H9 (cell line): ENCODE measurements around the gene FOSL2. TPM values are rescaled to one million over a fixed set of nuclear protein-coding genes. Genes with fewer than 3 reads are reported as not detected.

ENCODE experiments used
- DNase-seq: peaks from one replicate; pipeline ENCODE4 v3.0.0-alpha.2; 2017
- H2AFZ ChIP-seq: one replicate; pipeline ENCODE4 v1.6.1; 2013; ENCODE audit warnings: mild to moderate bottlenecking, low read length, control low read depth, moderate library complexity
- H2AK5ac ChIP-seq: 2 replicates; pipeline ENCODE4 v1.6.1; 2013; ENCODE audit warnings: low read length, control low read depth, mixed read lengths; ENCODE audit not compliant: insufficient read length
- H2BK120ac ChIP-seq: one replicate; pipeline ENCODE4 v1.6.1; 2013; ENCODE audit warnings: low read depth, mild to moderate bottlenecking, low read length, control low read depth, inconsistent platforms; ENCODE audit not compliant: poor library complexity, severe bottlenecking
- H2BK12ac ChIP-seq: 2 replicates; pipeline ENCODE4 v1.6.1; 2013; ENCODE audit warnings: low read length, control low read depth, mixed read lengths, low read depth; ENCODE audit not compliant: insufficient read length
- H2BK15ac ChIP-seq: 2 replicates; pipeline ENCODE4 v1.6.1; 2013; ENCODE audit warnings: low read depth, low read length, control low read depth
- H2BK20ac ChIP-seq: one replicate; pipeline ENCODE4 v1.6.1; 2013; ENCODE audit warnings: low read depth, mild to moderate bottlenecking, low read length, control low read depth, inconsistent platforms; ENCODE audit not compliant: poor library complexity, severe bottlenecking
- H2BK5ac ChIP-seq: 2 replicates; pipeline ENCODE4 v1.6.1; 2013; ENCODE audit warnings: low read length, control low read depth, mixed read lengths; ENCODE audit not compliant: insufficient read length
- H3K14ac ChIP-seq: 2 replicates; pipeline ENCODE4 v1.6.1; 2013; ENCODE audit warnings: low read length, control low read depth; ENCODE audit not compliant: insufficient read depth
- H3K18ac ChIP-seq: 2 replicates; pipeline ENCODE4 v1.6.1; 2013; ENCODE audit warnings: low read depth, mild to moderate bottlenecking, mixed read lengths, low read length, control low read depth; ENCODE audit not compliant: insufficient read length
- H3K23ac ChIP-seq: 2 replicates; pipeline ENCODE4 v1.6.1; 2013; ENCODE audit warnings: low read length, control low read depth, mixed read lengths, low read depth; ENCODE audit not compliant: insufficient read length
- H3K23me2 ChIP-seq: 2 replicates; pipeline ENCODE4 v1.6.1; 2013; ENCODE audit warnings: low read depth, mild to moderate bottlenecking, mixed read lengths, low read length, control low read depth; ENCODE audit not compliant: insufficient read length, poor library complexity, severe bottlenecking
- H3K27ac ChIP-seq: 2 replicates; pipeline ENCODE4 v1.5.1; 2013; ENCODE audit warnings: low read length, control low read depth, mixed read lengths, low read depth; ENCODE audit not compliant: insufficient read length
- H3K27me3 ChIP-seq: 2 replicates; pipeline ENCODE4 v1.6.1; 2013; ENCODE audit warnings: low read length, control low read depth, inconsistent platforms; ENCODE audit not compliant: insufficient read depth
- H3K4ac ChIP-seq: 2 replicates; pipeline ENCODE4 v1.6.1; 2013; ENCODE audit warnings: low read depth, mild to moderate bottlenecking, control low read depth, inconsistent platforms, low read length, moderate library complexity
- H3K4me1 ChIP-seq: 2 replicates; pipeline ENCODE4 v1.6.1; 2013; ENCODE audit warnings: low read length, control low read depth, inconsistent platforms; ENCODE audit not compliant: insufficient read depth
- H3K4me2 ChIP-seq: 2 replicates; pipeline ENCODE4 v1.6.1; 2013; ENCODE audit warnings: low read length, control low read depth, mixed read lengths; ENCODE audit not compliant: insufficient read length, insufficient read depth
- H3K56ac ChIP-seq: 2 replicates; pipeline ENCODE4 v1.6.1; 2013; ENCODE audit warnings: low read depth, mild to moderate bottlenecking, mixed read lengths, low read length, control low read depth; ENCODE audit not compliant: insufficient read length
- H3K79me1 ChIP-seq: 2 replicates; pipeline ENCODE4 v1.6.1; 2013; ENCODE audit warnings: low read depth, mild to moderate bottlenecking, moderate library complexity, low read length, control low read depth, inconsistent platforms; ENCODE audit not compliant: insufficient read depth, poor library complexity, severe bottlenecking
- H3K79me2 ChIP-seq: 2 replicates; pipeline ENCODE4 v1.6.1; 2013; ENCODE audit warnings: low read length, control low read depth, inconsistent platforms; ENCODE audit not compliant: insufficient read depth
- H3K9ac ChIP-seq: 2 replicates; pipeline ENCODE4 v1.6.1; 2013; ENCODE audit warnings: low read length, control low read depth, mixed read lengths; ENCODE audit not compliant: insufficient read length; ENCODE audit errors: extremely low read depth
- H3K9me3 ChIP-seq: one replicate; pipeline ENCODE4 v1.6.1; 2013; ENCODE audit warnings: low read depth, low read length, inconsistent platforms; ENCODE audit not compliant: control insufficient read depth
- H3T11ph ChIP-seq: one replicate; pipeline ENCODE4 v1.6.1; 2013; ENCODE audit warnings: mild to moderate bottlenecking, low read length, control low read depth, inconsistent platforms
- H4K20me1 ChIP-seq: one replicate; pipeline ENCODE4 v1.6.1; 2013; ENCODE audit not compliant: control insufficient read depth, insufficient read length, insufficient read depth
- H4K5ac ChIP-seq: 2 replicates; pipeline ENCODE4 v1.6.1; 2013; ENCODE audit warnings: low read depth, mild to moderate bottlenecking, mixed read lengths, low read length, control low read depth; ENCODE audit not compliant: insufficient read length
- H4K8ac ChIP-seq: replicated peaks from 2 replicates; pipeline ENCODE4 v1.6.1; 2013; ENCODE audit warnings: low read length, control low read depth, mixed read lengths, low read depth; ENCODE audit not compliant: insufficient read length
- H4K91ac ChIP-seq: 2 replicates; pipeline ENCODE4 v1.6.1; 2013; ENCODE audit warnings: low read depth, mild to moderate bottlenecking, moderate library complexity, mixed read lengths, low read length, control low read depth; ENCODE audit not compliant: insufficient read length
- H3K27ac Mint-ChIP-seq, 3 experiments: 2 replicates in 2 of 3; 3 replicates in 1 of 3; pipeline ENCODE4 v1.8.0; 2020 to 2021; ENCODE audit warnings: mixed read lengths in 3 of 3, mild to moderate bottlenecking in 1 of 3, moderate library complexity in 1 of 3
- H3K27me3 Mint-ChIP-seq: 2 replicates; pipeline ENCODE4 v1.8.0; 2021; ENCODE audit warnings: low read depth, mild to moderate bottlenecking, moderate library complexity, mixed read lengths
- H3K36me3 Mint-ChIP-seq, 3 experiments: 2 replicates in 2 of 3; 3 replicates in 1 of 3; pipeline ENCODE4 v1.8.0; 2020 to 2021; ENCODE audit warnings: low read depth in 3 of 3, mixed read lengths in 3 of 3; ENCODE audit not compliant: insufficient read depth in 1 of 3
- H3K4me1 Mint-ChIP-seq, 2 experiments: 2 replicates each; pipeline ENCODE4 v1.8.0; 2020; ENCODE audit warnings: mixed read lengths in 2 of 2
- H3K4me3 Mint-ChIP-seq, 2 experiments: 2 replicates in 1 of 2; 3 replicates in 1 of 2; pipeline ENCODE4 v1.8.0; 2020 to 2021; ENCODE audit warnings: mild to moderate bottlenecking in 2 of 2, mixed read lengths in 2 of 2, moderate library complexity in 1 of 2
- H3K9me3 Mint-ChIP-seq, 2 experiments: 2 replicates in 1 of 2; 3 replicates in 1 of 2; pipeline ENCODE4 v1.8.0; 2020; ENCODE audit warnings: mild to moderate bottlenecking in 2 of 2, mixed read lengths in 2 of 2, moderate library complexity in 1 of 2
- CTCF ChIP-seq: fragments of 200-600 bp; sonication (generic); conservative IDR thresholded peaks from 3 replicates; pipeline ENCODE4 v1.8.0; 2021; ENCODE audit warnings: antibody characterized with exemption, mild to moderate bottlenecking
- WGBS: extraction: QIAGEN DNeasy Blood & Tissue Kit; methylation state at CpG from one replicate; pipeline ENCODE4 v1.1.7; 2013; ENCODE audit warnings: missing lambda C conversion rate, low lambda C conversion rate, mixed read lengths; ENCODE audit not compliant: insufficient read length; ENCODE audit errors: extremely low coverage; 5-methylcytosine and 5-hydroxymethylcytosine counted together
- total RNA-seq: library from RNA; stranded (reverse); gene quantifications from 2 replicates; pipeline ENCODE4 v1.2.1, GENCODE V29; 2021

Gene FOSL2
- total RNA-seq, 1 experiment from 2014 or later: 7.4 TPM

- H3K27me3 Mint-ChIP-seq: peaks cover 5% of the 10 kb centered on the region
- no peaks in the 10 kb centered on the region for H4K20me1 ChIP-seq
- H3K4me3 Mint-ChIP-seq: no peak overlapping the region
- H3K9ac ChIP-seq: no peak overlapping the region
- H3K23me2 ChIP-seq: no peaks in the 10 kb centered on the region
- no peak overlapping the region for H3K4ac ChIP-seq
- H3K79me2 ChIP-seq: no peaks in the 10 kb centered on the region
- no peak overlapping the region for H3K14ac ChIP-seq
- H3K9me3 Mint-ChIP-seq: no peaks in the 10 kb centered on the region
- no peak overlapping the region for H3K27ac ChIP-seq
- H3K56ac ChIP-seq: no peak overlapping the region
- no peaks in the 10 kb centered on the region for H3K9me3 ChIP-seq
- no peaks in the 10 kb centered on the region for H3K4me1 ChIP-seq
- no peak overlapping the region for H2BK20ac ChIP-seq
- no peak overlapping the region for H3K18ac ChIP-seq
- no peaks in the 10 kb centered on the region for H3K27me3 ChIP-seq
- DNase-seq: no peak
- no peak overlapping the region for H4K5ac ChIP-seq
- H2BK15ac ChIP-seq: no peak overlapping the region
- no peak overlapping the region for H3K4me2 ChIP-seq
- H4K8ac ChIP-seq: no peak overlapping the region
- H3K27ac Mint-ChIP-seq: no peak overlapping the region
- no peak overlapping the region for H3T11ph ChIP-seq
- no peaks in the 10 kb centered on the region for H3K79me1 ChIP-seq
- no peak overlapping the region for H3K23ac ChIP-seq
- no peak overlapping the region for H2AK5ac ChIP-seq
- no peak overlapping the region for H2AFZ ChIP-seq
- H3K4me1 Mint-ChIP-seq: peaks cover 2 to 20% of the 10 kb centered on the region in 2 experiments
- no peak for TF ChIP-seq CTCF
- H4K91ac ChIP-seq: no peak overlapping the region
- H2BK12ac ChIP-seq: no peak overlapping the region
- H2BK5ac ChIP-seq: no peak overlapping the region
- H2BK120ac ChIP-seq: no peak overlapping the region
- no CpG with 5 or more reads among the region's 17 CpGs for WGBS
- H3K36me3 Mint-ChIP-seq: no peaks in the 10 kb centered on the region; a peak in 2 of 7 replicates
Measured at GRCh38 chr2:28356095-28356911, 36.4 kb upstream of the FOSL2 start.
